Mesodermal cell (in vitro differentiated cells): Measurements from ENCODE around the gene RHEB.

Experiments used
- H3K27ac ChIP-seq: 2 replicates; pipeline ENCODE4 v1.7.0; 2013; ENCODE audit warnings: mild to moderate bottlenecking, low read depth, low read length, moderate library complexity; ENCODE audit not compliant: severe bottlenecking
- H3K36me3 ChIP-seq: 2 replicates; pipeline ENCODE4 v1.7.1; 2013; ENCODE audit warnings: mild to moderate bottlenecking, low read length, moderate library complexity; ENCODE audit not compliant: control insufficient read depth, insufficient read depth
- H3K4me1 ChIP-seq: one replicate; pipeline ENCODE4 v1.7.1; 2013; ENCODE audit warnings: mild to moderate bottlenecking, low read length; ENCODE audit not compliant: insufficient read depth, control insufficient read depth, poor library complexity, severe bottlenecking
- H3K4me3 ChIP-seq: 2 replicates; pipeline ENCODE4 v1.7.0; 2013; ENCODE audit warnings: low read length, control low read depth, mild to moderate bottlenecking; ENCODE audit not compliant: insufficient read depth, poor library complexity, severe bottlenecking; ENCODE audit errors: extremely low read depth
- H3K9me3 ChIP-seq: 2 replicates; pipeline ENCODE4 v1.7.1; 2013; ENCODE audit warnings: mild to moderate bottlenecking, low read length, moderate library complexity; ENCODE audit not compliant: control insufficient read depth
- WGBS, 2 experiments: methylation state at CpG; one replicate each; pipeline ENCODE4 v1.1.5; 2013; ENCODE audit warnings: missing lambda C conversion rate in 2 of 2; ENCODE audit not compliant: insufficient coverage in 2 of 2; 5-methylcytosine and 5-hydroxymethylcytosine counted together

RHEB gene

DNA sequence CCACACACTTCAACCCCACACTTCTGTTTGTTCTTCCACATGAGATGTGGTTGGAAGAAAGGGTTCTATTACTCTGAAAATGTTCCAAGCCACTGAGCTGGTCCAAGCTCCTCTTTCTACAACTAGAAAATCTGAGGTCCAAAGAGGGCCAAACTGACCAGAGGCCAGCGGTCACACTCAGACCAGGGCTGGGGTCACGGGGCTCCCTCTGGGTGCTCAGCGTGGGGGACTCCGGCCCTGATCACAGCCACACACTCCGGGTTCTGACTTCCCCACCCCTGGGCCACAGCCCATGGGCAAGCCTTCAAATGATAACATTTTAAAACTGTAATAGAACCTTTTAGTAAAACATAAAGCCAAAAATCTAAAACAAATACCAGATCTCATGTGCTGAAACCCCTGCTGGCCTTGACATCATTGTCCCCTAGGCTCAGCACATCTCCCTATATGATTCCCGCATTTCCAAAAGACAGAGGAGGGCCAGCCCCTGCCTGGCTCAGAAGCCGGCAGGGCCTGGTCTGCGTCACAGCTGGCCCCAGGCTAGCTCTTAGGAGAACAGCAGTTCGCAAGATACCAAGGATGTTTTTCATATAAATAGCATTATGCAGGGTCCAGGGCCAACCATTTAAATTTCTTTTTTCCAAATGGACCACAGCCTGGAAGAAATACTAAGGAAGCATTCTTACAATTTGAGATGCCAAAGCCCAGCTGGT is 83.1 kb downstream of the RHEB start:
- 74 to 84% methylated on average over 8 to 9 of the region's 9 CpGs for WGBS, 2 experiments
- Histone ChIP-seq H3K9me3 (peaks cover 4% of the 10 kb centered on the region), H3K4me3 (no peak overlapping the region), H3K4me1 (peaks cover 33% of the 10 kb centered on the region), H3K36me3 (no peaks in the 10 kb centered on the region), H3K27ac (peak overlapping the region; percentile 29)

DNA sequence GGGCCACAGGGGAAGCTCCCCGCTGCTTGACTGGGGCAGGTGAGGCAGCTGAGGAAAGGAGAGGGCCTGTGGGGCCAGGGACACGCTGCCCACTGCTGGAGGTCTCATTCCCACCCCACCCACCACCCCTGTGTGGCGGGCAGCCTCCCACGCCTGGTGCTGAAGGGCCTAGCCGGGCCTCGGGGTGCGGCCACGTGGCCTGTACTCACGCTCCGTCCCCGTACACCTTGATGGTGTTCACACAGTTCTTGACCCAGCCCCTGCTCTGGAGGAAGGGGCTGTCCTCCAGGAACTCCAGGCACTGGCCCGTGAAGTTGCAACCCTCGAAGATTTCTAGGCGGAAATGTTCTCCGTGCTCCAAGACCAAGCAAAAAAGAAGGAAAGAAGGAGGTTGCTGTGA is 83.7 kb downstream of the RHEB start:
- peaks cover 26% of the 10 kb centered on the region for H3K4me1 ChIP-seq
- peaks cover 4% of the 10 kb centered on the region for H3K9me3 ChIP-seq
- H3K4me3 ChIP-seq = no peak overlapping the region
- 94 to 95% methylated on average over 9 to 13 of the region's 15 CpGs for WGBS, 2 experiments
- H3K27ac ChIP-seq = no peak overlapping the region
- no peaks in the 10 kb centered on the region for H3K36me3 ChIP-seq

DNA sequence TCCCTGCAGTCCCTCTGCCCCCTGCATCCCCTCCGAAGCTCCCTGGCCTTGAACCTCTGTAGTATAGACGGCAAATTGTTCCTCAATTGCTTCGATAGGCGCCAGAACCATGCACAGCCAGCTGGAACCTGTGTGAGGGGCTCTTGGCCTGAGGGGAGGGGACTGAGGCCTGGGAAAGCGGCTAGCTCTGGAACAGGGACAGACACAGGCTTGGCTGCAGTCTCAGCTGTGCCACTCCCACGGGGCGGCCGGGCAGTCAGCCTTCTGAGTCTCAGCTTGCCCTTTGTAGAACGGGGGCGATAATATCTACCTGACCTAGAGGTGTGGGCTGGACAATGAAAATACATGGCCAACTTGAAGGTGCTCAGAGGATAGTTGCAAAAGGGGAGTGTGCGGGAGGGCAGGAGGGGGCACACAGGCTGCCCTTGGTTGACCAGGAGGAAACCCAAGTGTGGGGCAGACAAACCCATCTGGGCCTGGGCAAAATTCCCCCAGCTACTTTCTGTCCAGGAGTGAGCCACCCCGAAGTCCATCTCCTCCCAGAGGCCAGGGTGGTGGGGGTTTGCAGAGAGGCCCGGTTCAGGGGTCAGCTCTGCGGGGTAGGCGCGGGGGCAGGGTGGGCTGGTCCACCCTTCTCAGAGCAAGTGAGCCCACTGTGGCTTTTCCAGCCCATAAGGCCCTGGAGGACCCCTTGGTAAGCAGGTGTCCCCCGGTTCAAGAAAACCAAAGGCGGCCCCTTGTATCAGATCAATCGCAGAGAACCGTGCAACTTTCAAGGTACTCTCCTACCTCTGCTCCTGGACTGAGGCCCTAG is 84.4 kb downstream of the RHEB start:
- Histone ChIP-seq H3K36me3 (no peaks in the 10 kb centered on the region), H3K4me1 (peaks cover 20% of the 10 kb centered on the region), H3K9me3 (peaks cover 4% of the 10 kb centered on the region), H3K27ac (no peak overlapping the region), H3K4me3 (no peak overlapping the region)
- WGBS, 2 experiments = 92 to 98% methylated on average over 12 to 17 of the region's 20 CpGs

DNA sequence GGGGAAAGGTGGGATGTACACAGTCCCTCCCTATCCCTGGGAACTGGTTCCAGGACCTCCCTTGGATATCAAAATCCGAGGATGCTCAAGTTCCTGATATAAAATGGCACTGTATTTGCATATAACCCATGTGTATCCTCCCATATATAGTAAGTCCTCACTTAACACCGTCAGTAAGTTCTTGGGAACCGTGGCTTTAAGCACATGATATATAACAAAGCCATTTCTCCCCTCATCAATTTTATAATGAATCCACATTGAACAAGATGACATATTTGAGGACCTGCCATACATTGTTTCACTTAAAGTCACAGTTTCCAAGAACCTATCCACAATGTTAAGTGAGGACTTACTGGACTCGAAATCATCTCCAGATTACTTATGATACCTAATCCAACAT is 85.1 kb downstream of the RHEB start:
- no peak overlapping the region for H3K4me3 ChIP-seq
- no peak overlapping the region for H3K27ac ChIP-seq
- no peaks in the 10 kb centered on the region for H3K36me3 ChIP-seq
- H3K4me1 ChIP-seq = peaks cover 20% of the 10 kb centered on the region
- 88 to 100% methylated on average over 3 of the region's 4 CpGs for WGBS, 2 experiments
- H3K9me3 ChIP-seq = peaks cover 4% of the 10 kb centered on the region

DNA sequence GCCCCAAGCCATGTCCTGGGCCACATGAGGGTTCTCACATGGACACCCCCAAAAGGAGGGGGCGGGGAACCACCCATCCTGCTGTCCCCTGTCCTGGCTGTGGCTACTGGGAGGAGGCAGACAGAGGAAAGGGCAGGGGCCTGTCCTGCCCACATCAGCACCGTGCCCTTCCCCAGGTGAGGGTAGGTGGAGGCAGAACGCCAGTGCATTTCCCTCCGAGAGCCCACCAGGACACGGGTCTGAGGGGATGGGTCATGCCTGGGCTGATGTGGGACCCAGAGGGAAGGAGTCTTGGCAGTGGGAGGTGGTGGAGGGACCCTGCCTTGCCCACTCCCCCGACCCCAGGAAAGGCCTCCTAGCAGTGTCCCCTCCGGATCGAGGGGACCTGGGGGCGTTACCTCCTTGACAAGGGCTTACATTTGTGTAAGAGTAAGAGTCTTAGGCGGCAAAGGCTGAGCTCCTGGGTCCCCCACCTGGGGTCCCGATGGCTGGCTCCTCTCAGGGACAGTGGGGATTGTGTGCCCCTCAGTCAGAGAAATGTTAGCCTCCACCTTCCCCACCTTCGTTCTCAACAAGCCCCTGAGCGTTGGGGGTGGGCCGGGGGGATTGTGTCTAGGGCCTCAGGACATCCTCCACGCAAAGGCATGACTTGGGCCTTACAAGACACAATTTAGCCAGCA is 85.8 kb downstream of the RHEB start:
- Histone ChIP-seq H3K36me3 (no peaks in the 10 kb centered on the region), H3K9me3 (peaks cover under 1% of the 10 kb centered on the region), H3K27ac (no peak overlapping the region), H3K4me1 (peaks cover 24% of the 10 kb centered on the region), H3K4me3 (no peak overlapping the region)
- 93 to 95% methylated on average over 11 to 14 of the region's 15 CpGs for WGBS, 2 experiments

DNA sequence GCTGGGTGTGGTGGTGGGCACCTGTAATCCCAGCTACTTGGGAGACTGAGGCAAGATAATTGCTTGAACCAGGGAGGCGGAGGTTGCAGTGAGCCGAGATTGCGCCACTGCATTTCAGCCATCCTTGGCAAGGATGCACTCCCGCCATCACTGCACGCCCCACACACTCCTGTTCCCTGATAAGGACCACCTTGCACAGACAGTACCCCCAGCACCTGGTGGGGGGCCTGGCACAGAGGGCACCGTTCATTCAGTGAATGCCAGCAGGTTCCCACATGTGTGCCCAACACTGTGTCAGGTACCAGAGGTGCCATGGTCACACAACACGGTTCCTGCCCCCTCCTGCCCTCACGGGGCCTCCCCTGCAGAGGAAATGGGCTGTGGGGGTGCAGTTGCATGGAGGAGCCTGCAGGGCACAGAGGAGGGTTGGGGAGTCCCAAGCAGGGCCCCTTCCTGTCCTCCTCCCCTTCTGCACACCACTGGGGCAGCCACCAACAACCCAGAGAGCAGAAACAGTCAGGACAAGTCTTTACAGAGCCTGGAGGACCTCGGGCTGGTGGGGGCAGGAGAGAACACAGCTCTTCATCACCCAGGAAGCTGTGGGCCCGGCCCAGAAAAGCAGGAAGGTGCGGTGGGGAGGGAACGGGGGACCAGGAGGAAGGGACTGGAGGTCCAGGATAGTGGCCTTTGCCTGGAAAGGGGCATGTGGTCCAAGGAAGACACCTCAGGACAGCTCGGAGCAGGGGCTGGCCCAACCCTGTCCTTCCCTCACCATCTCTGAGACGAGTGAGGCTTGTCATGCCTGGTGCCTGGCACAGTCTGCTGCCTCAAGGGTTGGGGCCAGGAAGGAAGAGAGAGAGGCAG is 86.8 kb downstream of the RHEB start:
- Histone ChIP-seq H3K4me1 (peaks cover 31% of the 10 kb centered on the region), H3K4me3 (no peak overlapping the region), H3K27ac (no peak overlapping the region), H3K9me3 (no peaks in the 10 kb centered on the region), H3K36me3 (no peaks in the 10 kb centered on the region)
- WGBS, 2 experiments = 87 to 95% methylated on average over 10 to 11 of the region's 14 CpGs

DNA sequence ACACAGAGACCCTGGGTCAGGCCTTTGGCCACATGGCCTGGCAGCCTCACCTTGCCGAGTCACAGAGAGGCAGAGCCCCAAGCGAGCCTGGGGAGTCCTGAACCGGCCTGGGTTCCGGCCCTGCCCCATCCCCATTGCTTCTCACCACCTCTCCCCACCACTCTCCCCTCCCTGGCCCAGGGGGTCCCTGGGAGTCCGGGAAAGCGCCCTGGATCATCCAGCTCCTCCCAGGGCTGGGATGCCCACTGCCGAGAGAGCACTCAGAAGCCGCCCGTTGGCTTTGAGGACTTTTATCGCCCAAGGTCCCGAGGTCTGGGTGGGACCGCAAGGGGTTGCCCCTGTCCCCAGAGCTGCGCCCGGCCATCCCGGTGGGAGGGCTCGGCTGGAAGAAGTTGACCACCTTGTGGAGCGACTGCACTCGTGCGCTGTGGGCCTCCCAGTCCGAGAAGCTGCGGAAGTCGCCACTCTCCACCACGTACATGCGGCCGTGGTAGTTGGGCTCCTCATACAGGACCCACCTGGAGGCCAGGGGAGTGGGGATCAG is 87.9 kb downstream of the RHEB start:
- H3K27ac ChIP-seq = no peak overlapping the region
- H3K4me3 ChIP-seq = no peak overlapping the region
- no peaks in the 10 kb centered on the region for H3K9me3 ChIP-seq
- H3K36me3 ChIP-seq = no peaks in the 10 kb centered on the region
- H3K4me1 ChIP-seq = peaks cover 41% of the 10 kb centered on the region
- WGBS, 2 experiments = 93 to 96% methylated on average over 19 to 25 of the region's 25 CpGs

DNA sequence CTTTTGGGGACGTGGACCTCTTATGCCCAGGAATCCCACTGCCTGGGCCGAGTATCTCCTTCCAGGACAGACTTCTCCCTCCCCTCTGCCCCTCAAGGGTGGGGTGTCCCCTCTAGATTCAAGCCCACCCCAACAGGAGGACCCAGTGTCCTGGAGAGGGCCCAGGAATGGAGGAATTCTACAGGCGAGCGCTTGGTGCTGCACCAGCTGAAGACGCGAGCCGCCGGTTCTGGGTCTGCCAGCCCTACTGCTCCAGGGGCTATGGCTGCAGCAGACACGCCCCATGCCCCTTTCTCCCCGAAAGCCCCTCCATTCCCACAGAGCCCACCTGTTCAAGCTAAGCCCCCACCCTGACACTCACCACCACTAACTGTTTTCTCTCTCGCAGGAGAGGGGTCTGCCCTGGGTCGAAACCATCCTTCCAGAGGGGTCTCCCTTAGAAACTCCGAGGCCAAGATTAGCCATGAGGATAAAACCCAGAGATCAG is 88.4 kb downstream of the RHEB start:
- Histone ChIP-seq H3K4me1 (peaks cover 41% of the 10 kb centered on the region), H3K36me3 (no peaks in the 10 kb centered on the region), H3K27ac (no peak overlapping the region), H3K9me3 (no peaks in the 10 kb centered on the region), H3K4me3 (no peak overlapping the region)
- 89 to 100% methylated on average over 2 to 7 of the region's 13 CpGs for WGBS, 2 experiments

DNA sequence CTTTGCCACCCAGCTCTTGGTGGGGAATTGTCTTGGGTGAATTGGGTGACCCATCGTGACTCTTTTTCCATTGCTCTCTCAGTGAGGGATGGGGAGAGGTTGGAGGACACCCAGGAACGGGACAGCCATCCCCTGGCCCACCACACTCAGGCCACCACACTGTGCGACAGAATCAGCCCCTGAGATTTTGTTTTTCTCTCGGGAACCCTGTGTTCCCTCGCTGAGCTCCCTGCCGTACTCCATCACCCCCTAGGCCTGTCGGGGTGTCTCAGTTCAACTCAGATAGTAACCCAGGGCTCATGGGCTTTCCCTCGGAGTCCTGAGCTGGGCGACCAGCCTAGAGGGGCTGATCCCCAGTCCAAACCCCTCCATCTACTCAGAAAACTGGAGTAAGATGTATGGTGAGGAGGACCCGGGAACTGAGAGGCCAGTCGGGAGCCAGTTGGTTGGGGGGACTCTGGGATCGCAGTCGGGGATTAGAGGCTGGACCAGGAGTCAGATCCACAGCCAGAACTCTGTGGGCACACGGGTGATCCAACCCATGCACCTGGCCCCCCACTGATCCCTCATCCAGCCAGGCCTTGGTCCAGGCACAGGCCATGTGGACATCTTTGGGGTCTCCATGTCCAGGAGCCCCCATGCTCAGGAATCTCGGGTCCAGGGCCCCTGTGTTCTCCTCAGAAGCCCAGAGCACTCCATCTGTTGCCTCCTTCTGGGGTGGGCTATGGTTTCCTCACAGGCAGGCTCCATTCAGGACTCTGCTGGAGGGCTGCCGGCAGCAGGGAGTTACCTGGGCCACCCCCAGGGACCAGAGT is 89.1 kb downstream of the RHEB start:
- Histone ChIP-seq H3K27ac (no peak overlapping the region), H3K4me1 (peaks cover 42% of the 10 kb centered on the region), H3K9me3 (no peaks in the 10 kb centered on the region), H3K4me3 (no peak overlapping the region), H3K36me3 (no peaks in the 10 kb centered on the region)
- 92 to 96% methylated on average over 11 to 15 of the region's 16 CpGs for WGBS, 2 experiments
